ENCODE data around the gene AMHR2.

DNA sequence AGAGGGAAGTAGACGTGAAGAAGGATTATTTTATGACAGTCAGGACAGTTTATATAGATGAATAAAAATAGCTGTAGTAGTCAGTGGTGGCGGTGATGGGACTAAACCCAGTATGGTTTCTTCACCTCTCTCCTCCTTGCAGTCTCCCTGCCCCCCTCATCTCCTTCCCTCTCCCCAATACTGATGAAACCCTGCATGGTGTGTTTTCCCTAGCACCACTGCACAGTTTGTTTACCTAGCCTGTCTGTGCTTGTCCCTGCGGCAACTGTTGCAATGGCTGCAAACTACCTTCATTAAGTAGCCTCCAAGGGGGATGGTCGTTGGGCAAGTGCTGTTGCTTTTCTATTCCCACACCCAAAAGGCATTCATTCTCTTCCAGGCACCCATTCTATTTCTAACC, 43.0 kb downstream of the AMHR2 start:
- TF ChIP-seq, protein P1, sequence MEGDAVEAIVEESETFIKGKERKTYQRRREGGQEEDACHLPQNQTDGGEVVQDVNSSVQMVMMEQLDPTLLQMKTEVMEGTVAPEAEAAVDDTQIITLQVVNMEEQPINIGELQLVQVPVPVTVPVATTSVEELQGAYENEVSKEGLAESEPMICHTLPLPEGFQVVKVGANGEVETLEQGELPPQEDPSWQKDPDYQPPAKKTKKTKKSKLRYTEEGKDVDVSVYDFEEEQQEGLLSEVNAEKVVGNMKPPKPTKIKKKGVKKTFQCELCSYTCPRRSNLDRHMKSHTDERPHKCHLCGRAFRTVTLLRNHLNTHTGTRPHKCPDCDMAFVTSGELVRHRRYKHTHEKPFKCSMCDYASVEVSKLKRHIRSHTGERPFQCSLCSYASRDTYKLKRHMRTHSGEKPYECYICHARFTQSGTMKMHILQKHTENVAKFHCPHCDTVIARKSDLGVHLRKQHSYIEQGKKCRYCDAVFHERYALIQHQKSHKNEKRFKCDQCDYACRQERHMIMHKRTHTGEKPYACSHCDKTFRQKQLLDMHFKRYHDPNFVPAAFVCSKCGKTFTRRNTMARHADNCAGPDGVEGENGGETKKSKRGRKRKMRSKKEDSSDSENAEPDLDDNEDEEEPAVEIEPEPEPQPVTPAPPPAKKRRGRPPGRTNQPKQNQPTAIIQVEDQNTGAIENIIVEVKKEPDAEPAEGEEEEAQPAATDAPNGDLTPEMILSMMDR (IDR thresholded peaks at IDR 0.05), result no peak
- TF ChIP-seq ZFX (IDR thresholded peaks at IDR 0.05; ENCODE audit: borderline replicate concordance), result no peak

Data from 22Rv1 (cell line).